ENCODE results near the gene NLGN3.

DNA sequence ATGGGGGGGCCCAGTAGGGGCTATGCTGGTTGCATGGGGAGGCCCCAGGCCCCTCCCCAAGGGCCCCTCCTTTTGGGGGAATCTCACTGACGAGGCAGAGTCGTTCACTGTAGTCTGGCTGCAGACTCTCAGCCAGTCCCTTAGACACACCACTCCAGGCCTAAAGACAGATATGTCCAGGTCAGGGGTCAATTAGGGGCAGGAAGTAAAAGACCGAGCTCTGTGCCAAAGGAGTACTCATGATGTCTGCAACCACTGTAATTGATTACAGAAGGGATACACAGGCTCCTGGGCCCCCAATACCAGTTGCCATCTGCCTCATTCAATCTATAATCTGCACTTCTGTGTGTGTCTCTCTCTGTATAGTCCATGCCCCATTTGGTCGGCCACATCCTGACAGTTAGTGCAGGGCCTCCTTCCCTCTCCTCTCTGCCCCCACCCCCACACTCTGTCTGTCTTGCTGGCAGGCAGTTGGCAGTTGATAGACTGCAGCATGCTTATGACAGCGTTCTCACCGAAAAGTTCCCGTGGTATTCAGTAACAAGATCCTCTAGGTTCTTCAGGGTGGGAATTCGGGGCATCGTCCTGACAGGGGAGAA is 36.8 kb upstream of the NLGN3 start:
- no peak for TF ChIP-seq CTCF (IDR thresholded peaks at IDR 0.05)
- TF ChIP-seq POLR2A (IDR thresholded peaks at IDR 0.05) = no peak

All from tibial nerve (tissue), 3 donors.